OCI-LY7 (cell line): Measurements from ENCODE around the gene TNS1.

ENCODE experiments used
- CTCF ChIP-seq: fragments of 200-600 bp; sonication (generic); conservative IDR thresholded peaks from 2 replicates; pipeline ENCODE4 v1.5.1; 2014; ENCODE audit warnings: mild to moderate bottlenecking, antibody characterized with exemption, low read length, moderate library complexity, mixed read lengths
- EZH2phosphoT487 ChIP-seq: fragments of 200-600 bp; sonication (generic); IDR thresholded peaks from 2 replicates; pipeline ENCODE4 v1.6.1; 2018; ENCODE audit warnings: low read depth, borderline replicate concordance, mild to moderate bottlenecking, mixed run types, antibody characterized with exemption, low read length, moderate library complexity, mixed read lengths

- TF ChIP-seq CTCF (no peak), EZH2phosphoT487 (no peak)
These were observed 214.2 kb downstream of the TNS1 start for GRCh38 chr2:217788669-217789002.
